WTC11 (cell line): ENCODE measurements around the gene GPC5. TPM values are rescaled to one million over a fixed set of nuclear protein-coding genes. Genes with fewer than 3 reads are reported as not detected.

Experiments used
- ATAC-seq: fragments of 200-7000 bp; cut with Tn5 transposase; 2 replicates; pipeline ENCODE4 v1.10.0; 2021; ENCODE audit warnings: mild to moderate bottlenecking, moderate library complexity
- CTCF ChIA-PET: fragments of 300-600 bp; sonication (Branson Sonifier 250); formaldehyde crosslinking; loops from one replicate; lab custom pipeline; 2021; ENCODE audit warnings: antibody characterized with exemption; lab: Charles Lee
- POLR2A ChIA-PET: fragments of 350-600 bp; sonication (Branson Sonifier 250); formaldehyde crosslinking; loops from one replicate; lab custom pipeline; 2021; ENCODE audit warnings: antibody characterized with exemption; lab: Charles Lee
- DNase-seq: peaks from one replicate; pipeline ENCODE4 v3.0.0; 2021; ENCODE audit warnings: low spot score
- H3K27ac Mint-ChIP-seq: 2 replicates; pipeline ENCODE4 v1.8.0; 2021; ENCODE audit warnings: mixed read lengths
- H3K27me3 Mint-ChIP-seq: 2 replicates; pipeline ENCODE4 v1.8.0; 2021; ENCODE audit warnings: low read depth, mild to moderate bottlenecking, moderate library complexity, mixed read lengths
- H3K36me3 Mint-ChIP-seq: 2 replicates; pipeline ENCODE4 v1.8.0; 2021; ENCODE audit warnings: mixed read lengths
- H3K4me1 Mint-ChIP-seq: 2 replicates; pipeline ENCODE4 v1.8.0; 2022; ENCODE audit warnings: mixed read lengths
- H3K4me3 Mint-ChIP-seq: 2 replicates; pipeline ENCODE4 v1.8.0; 2021; ENCODE audit warnings: mild to moderate bottlenecking, moderate library complexity, mixed read lengths
- H3K9me3 Mint-ChIP-seq: 2 replicates; pipeline ENCODE4 v1.8.0; 2021; ENCODE audit warnings: mixed read lengths
- CREM ChIP-seq: sonication (generic); formaldehyde crosslinking; IDR thresholded peaks from 2 replicates; pipeline ENCODE4 v1.8.1; 2022; ENCODE audit warnings: mild to moderate bottlenecking, missing genetic modification reagents, moderate library complexity
- ETV6 ChIP-seq: sonication (generic); formaldehyde crosslinking; IDR thresholded peaks from 2 replicates; pipeline ENCODE4 v1.8.1; 2022; ENCODE audit warnings: mild to moderate bottlenecking, missing genetic modification reagents
- HMGA2 ChIP-seq: fragments of 250-450 bp; sonication (Bioruptor Pico); IDR thresholded peaks from 2 replicates; pipeline ENCODE4 v1.4.0; 2021; ENCODE audit warnings: mild to moderate bottlenecking, moderate library complexity
- KAT7 ChIP-seq: sonication (generic); formaldehyde crosslinking; IDR thresholded peaks from 2 replicates; pipeline ENCODE4 v1.8.1; 2023; ENCODE audit warnings: missing genetic modification reagents, mild to moderate bottlenecking, borderline replicate concordance
- MXD4 ChIP-seq: fragments of 250-450 bp; sonication (Bioruptor Pico); IDR thresholded peaks from 2 replicates; pipeline ENCODE4 v1.8.0; 2021; ENCODE audit warnings: mild to moderate bottlenecking, moderate library complexity, borderline replicate concordance
- NFATC4 ChIP-seq: fragments of 250-450 bp; sonication (Bioruptor Pico); IDR thresholded peaks from 2 replicates; pipeline ENCODE4 v1.9.0; 2021; ENCODE audit warnings: mild to moderate bottlenecking
- RELA ChIP-seq: sonication (generic); formaldehyde crosslinking; IDR thresholded peaks from 2 replicates; pipeline ENCODE4 v1.8.1; 2022; ENCODE audit warnings: missing genetic modification reagents, mild to moderate bottlenecking, borderline replicate concordance
- SMAD3 ChIP-seq: sonication (generic); formaldehyde crosslinking; IDR thresholded peaks from 2 replicates; pipeline ENCODE4 v1.8.0; 2022; ENCODE audit warnings: missing genetic modification reagents, mild to moderate bottlenecking, borderline replicate concordance
- SMAD4 ChIP-seq: sonication (generic); formaldehyde crosslinking; IDR thresholded peaks from 2 replicates; pipeline ENCODE4 v1.8.0; 2022; ENCODE audit warnings: mild to moderate bottlenecking, missing genetic modification reagents
- SP1 ChIP-seq: sonication (generic); formaldehyde crosslinking; conservative IDR thresholded peaks from 2 replicates; pipeline ENCODE4 v1.8.1; 2022; ENCODE audit warnings: missing genetic modification reagents
- ZBTB21 ChIP-seq: sonication (generic); formaldehyde crosslinking; IDR thresholded peaks from 2 replicates; pipeline ENCODE4 v1.8.1; 2023; ENCODE audit warnings: mild to moderate bottlenecking, missing genetic modification reagents, borderline replicate concordance
- ZNF219 ChIP-seq: sonication (generic); formaldehyde crosslinking; IDR thresholded peaks from 2 replicates; pipeline ENCODE4 v1.8.0; 2023; ENCODE audit warnings: missing genetic modification reagents, mild to moderate bottlenecking, borderline replicate concordance
- ZNF416 ChIP-seq: fragments of 250-450 bp; sonication (Bioruptor Pico); IDR thresholded peaks from 2 replicates; pipeline ENCODE4 v1.9.0; 2021; ENCODE audit warnings: mild to moderate bottlenecking, inconsistent platforms
- total RNA-seq: library from RNA; stranded (reverse); gene quantifications from 3 replicates; pipeline ENCODE4 v1.2.3, GENCODE V29; 2021
- TF ChIP-seq, protein P1 (sequence below): fragments of 250-450 bp; sonication (Bioruptor Pico); IDR thresholded peaks from 2 replicates; pipeline ENCODE4 v1.9.0; 2021; ENCODE audit warnings: mild to moderate bottlenecking
- TF ChIP-seq, protein P2 (sequence below): fragments of 250-450 bp; sonication (Bioruptor Pico); IDR thresholded peaks from 2 replicates; pipeline ENCODE4 v1.9.0; 2021; ENCODE audit warnings: mild to moderate bottlenecking, borderline replicate concordance

GPC5 gene
- total RNA-seq, 1 experiment from 2014 or later, result 0.46 TPM

DNA sequence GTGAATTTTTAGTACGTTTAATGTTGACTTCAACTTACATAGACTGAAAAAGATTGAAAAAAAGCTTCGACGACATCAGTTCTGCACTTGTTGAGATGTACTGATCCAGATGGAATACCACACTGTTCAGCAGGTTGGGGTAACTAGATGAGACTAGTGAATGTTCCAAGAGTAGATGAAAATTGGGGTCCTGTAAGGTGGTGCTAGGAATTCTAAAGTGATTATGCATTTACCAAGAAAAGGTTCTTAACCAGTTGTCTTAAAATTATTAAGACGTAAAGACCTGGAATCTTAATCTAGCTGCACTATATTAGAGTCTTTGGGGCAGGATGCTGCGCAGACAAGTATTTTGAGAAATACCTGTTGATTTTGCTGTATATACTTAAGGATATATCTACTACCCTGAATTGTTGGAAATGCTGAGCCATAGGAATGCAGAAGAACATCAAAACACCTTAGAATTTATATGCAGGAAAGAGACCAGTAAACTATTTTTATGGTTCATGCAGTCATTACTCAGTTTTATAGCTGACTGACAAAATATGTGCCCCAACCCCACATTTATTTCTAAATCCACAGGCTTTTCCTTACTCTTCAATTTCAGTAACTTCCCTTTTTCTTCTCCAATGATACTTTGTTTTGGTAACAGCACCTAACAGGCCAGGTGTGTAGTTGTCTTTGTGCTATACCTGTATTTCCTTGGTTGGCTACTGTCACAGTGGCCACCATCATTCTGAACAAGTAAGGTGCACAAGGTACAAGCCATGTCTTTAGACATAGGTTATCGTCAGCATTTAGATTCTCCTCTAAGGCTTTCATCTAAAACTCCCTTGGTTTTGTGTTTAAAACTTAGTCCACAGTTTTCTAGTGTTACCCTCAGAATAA is 42.4 kb upstream of the GPC5 start (continued):
- TF ChIP-seq, protein P1, sequence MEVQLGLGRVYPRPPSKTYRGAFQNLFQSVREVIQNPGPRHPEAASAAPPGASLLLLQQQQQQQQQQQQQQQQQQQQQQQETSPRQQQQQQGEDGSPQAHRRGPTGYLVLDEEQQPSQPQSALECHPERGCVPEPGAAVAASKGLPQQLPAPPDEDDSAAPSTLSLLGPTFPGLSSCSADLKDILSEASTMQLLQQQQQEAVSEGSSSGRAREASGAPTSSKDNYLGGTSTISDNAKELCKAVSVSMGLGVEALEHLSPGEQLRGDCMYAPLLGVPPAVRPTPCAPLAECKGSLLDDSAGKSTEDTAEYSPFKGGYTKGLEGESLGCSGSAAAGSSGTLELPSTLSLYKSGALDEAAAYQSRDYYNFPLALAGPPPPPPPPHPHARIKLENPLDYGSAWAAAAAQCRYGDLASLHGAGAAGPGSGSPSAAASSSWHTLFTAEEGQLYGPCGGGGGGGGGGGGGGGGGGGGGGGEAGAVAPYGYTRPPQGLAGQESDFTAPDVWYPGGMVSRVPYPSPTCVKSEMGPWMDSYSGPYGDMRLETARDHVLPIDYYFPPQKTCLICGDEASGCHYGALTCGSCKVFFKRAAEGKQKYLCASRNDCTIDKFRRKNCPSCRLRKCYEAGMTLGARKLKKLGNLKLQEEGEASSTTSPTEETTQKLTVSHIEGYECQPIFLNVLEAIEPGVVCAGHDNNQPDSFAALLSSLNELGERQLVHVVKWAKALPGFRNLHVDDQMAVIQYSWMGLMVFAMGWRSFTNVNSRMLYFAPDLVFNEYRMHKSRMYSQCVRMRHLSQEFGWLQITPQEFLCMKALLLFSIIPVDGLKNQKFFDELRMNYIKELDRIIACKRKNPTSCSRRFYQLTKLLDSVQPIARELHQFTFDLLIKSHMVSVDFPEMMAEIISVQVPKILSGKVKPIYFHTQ (CRISPR knock-in tag), result no peak; the same call in 1 of the 2 replicates
- TF ChIP-seq KAT7 (no peak), SMAD4 (CRISPR knock-in tag) (no peak), RELA (CRISPR knock-in tag) (no peak), MXD4 (no peak), NFATC4 (CRISPR knock-in tag) (peak; percentile 54; the same call in 1 of the 2 replicates), CREM (CRISPR knock-in tag) (no peak)
- TF ChIP-seq, protein P2, sequence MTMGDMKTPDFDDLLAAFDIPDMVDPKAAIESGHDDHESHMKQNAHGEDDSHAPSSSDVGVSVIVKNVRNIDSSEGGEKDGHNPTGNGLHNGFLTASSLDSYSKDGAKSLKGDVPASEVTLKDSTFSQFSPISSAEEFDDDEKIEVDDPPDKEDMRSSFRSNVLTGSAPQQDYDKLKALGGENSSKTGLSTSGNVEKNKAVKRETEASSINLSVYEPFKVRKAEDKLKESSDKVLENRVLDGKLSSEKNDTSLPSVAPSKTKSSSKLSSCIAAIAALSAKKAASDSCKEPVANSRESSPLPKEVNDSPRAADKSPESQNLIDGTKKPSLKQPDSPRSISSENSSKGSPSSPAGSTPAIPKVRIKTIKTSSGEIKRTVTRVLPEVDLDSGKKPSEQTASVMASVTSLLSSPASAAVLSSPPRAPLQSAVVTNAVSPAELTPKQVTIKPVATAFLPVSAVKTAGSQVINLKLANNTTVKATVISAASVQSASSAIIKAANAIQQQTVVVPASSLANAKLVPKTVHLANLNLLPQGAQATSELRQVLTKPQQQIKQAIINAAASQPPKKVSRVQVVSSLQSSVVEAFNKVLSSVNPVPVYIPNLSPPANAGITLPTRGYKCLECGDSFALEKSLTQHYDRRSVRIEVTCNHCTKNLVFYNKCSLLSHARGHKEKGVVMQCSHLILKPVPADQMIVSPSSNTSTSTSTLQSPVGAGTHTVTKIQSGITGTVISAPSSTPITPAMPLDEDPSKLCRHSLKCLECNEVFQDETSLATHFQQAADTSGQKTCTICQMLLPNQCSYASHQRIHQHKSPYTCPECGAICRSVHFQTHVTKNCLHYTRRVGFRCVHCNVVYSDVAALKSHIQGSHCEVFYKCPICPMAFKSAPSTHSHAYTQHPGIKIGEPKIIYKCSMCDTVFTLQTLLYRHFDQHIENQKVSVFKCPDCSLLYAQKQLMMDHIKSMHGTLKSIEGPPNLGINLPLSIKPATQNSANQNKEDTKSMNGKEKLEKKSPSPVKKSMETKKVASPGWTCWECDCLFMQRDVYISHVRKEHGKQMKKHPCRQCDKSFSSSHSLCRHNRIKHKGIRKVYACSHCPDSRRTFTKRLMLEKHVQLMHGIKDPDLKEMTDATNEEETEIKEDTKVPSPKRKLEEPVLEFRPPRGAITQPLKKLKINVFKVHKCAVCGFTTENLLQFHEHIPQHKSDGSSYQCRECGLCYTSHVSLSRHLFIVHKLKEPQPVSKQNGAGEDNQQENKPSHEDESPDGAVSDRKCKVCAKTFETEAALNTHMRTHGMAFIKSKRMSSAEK (CRISPR knock-in tag), result peak; percentile 16; the same call in 1 of the 2 replicates

DNA sequence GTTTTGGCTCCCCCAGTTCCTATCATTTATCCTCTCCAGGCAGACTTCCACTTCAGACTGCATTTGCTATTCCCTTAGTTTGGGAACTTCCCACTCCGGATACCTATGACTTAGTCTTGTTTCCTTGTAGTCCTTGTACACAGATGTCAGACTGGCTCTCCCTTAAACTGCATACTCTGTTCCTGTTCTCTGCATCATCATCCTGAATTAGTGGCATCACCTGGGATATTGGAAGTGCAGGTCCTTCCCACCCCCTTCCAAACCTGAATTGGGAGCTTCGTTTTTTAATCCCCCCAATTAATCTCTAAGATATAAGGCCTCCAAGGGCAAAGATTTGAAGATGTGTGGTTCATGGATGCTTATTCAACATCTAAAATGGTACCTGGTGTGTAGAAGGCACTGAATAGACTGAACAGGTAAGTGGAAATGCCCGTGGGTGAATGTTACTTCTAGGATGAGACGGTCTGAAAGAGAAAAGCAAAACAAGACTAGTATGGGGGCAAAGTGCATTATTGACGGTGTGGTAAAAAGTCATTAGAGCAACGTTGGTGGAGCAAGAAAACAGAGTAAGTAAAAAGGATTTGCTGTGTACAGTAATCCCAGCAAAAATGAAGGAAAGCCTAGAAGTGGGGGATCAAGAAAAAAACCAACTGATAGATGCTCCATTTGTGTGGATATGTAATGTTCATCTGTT is 41.4 kb upstream of the GPC5 start:
- TF ChIP-seq SP1 (CRISPR knock-in tag) (0 out of 2 replicates have a peak, but pooled peaks have one; percentile 16), ZBTB21 (CRISPR knock-in tag) (no peak), ETV6 (CRISPR knock-in tag) (no peak), ZNF416 (CRISPR knock-in tag) (0 out of 2 replicates have a peak, but pooled peaks have one; percentile 2), HMGA2 (CRISPR knock-in tag) (no peak), SMAD3 (CRISPR knock-in tag) (no peak), ZNF219 (no peak)
- TF ChIP-seq, protein P1 (CRISPR knock-in tag), result no peak
- TF ChIP-seq, all 79 proteins: peak for 2
- Mint-ChIP-seq H3K27me3 (no peaks in the 10 kb centered on the region), H3K36me3 (peaks cover 53% of the 10 kb centered on the region), H3K4me1 (peaks cover 27% of the 10 kb centered on the region), H3K27ac (peak overlapping the region; percentile 67), H3K4me3 (no peak overlapping the region), H3K9me3 (no peaks in the 10 kb centered on the region)
- ATAC-seq, result no peak; the same call in 1 of the 2 replicates
- DNase-seq, result no peak
- CTCF ChIA-PET, result no interaction called here
- POLR2A ChIA-PET, result interaction anchor here (0.7 kb wide), 1 partner anchor 10 kb away, joined by 3 read pairs; the partner anchor contains the start of gene MIR17HG
